Thyroid gland (tissue), 4 donors: Measurements from ENCODE around the gene GRM8. TPM values are rescaled to one million over a fixed set of nuclear protein-coding genes. Genes with fewer than 3 reads are reported as not detected.

Experiments used
- DNase-seq, 2 donors: peaks; one replicate each; pipeline ENCODE4 v3.0.0-alpha.2; 2019
- H3K27ac ChIP-seq, 3 donors: fragments of 200-600 bp; sonication (generic); 1 replicate in 2 of 3; 2 replicates in 1 of 3; pipeline ENCODE4 v1.5.1; 2016 to 2019; ENCODE audit warnings: mild to moderate bottlenecking in 1 of 3, moderate library complexity in 1 of 3
- H3K27me3 ChIP-seq: fragments of 200-600 bp; sonication (generic); one replicate; pipeline ENCODE4 v1.5.1; 2019
- H3K36me3 ChIP-seq, 2 donors: fragments of 200-600 bp; sonication (generic); one replicate each; pipeline ENCODE4 v1.5.1; 2016 to 2019
- H3K4me1 ChIP-seq, 2 donors: fragments of 200-600 bp; sonication (generic); one replicate each; pipeline ENCODE4 v1.5.1; 2017 to 2019
- H3K4me3 ChIP-seq, 3 donors: fragments of 200-600 bp; sonication (generic); replicated peaks in 1 of 3; 1 replicate in 2 of 3; 2 replicates in 1 of 3; pipeline ENCODE4 v1.5.1; 2016; ENCODE audit warnings: mild to moderate bottlenecking in 1 of 3
- H3K9me3 ChIP-seq: fragments of 200-600 bp; sonication (generic); one replicate; pipeline ENCODE4 v1.5.1; 2017
- CTCF ChIP-seq, 6 experiments: fragments of 200-600 bp in 3 of 6; fragments of 450-650 bp in 3 of 6; sonication (generic) in 3 of 6; IDR thresholded peaks; one replicate each; pipeline ENCODE4 v1.5.1; 2016 to 2019; ENCODE audit warnings: antibody characterized with exemption in 6 of 6, mild to moderate bottlenecking in 2 of 6, inconsistent platforms in 1 of 6, moderate library complexity in 1 of 6
- POLR2A ChIP-seq, 2 donors: fragments of 450-650 bp; IDR thresholded peaks; one replicate each; pipeline ENCODE4 v1.6.1; 2017; ENCODE audit warnings: antibody characterized with exemption in 2 of 2, mild to moderate bottlenecking in 2 of 2, moderate library complexity in 1 of 2
- WGBS, 2 donors: methylation state at CpG; one replicate each; pipeline ENCODE4 v1.1.5; 2017; 5-methylcytosine and 5-hydroxymethylcytosine counted together
- intact Hi-C: fragments of 100-400 bp; cut with DNase I; formaldehyde crosslinking; loops from one replicate; pipeline ENCODE4 v1.15.1; 2023
- total RNA-seq, 4 donors: library from RNA; depleted of rRNA; stranded (reverse); fragments of >200 nt; gene quantifications; one replicate each; pipeline ENCODE4 v1.2.3, GENCODE V29; 2016

The GRM8 gene
- total RNA-seq, 4 donors from 2014 or later: 0.54 to 9.5 (median 4.8) TPM

GRCh38 chr7:126442908-126443307, 809.8 kb downstream of the GRM8 start:
- 88 to 92% methylated on average over 3 of the region's 3 CpGs for WGBS, 2 donors
- no peaks in the 10 kb centered on the region for H3K9me3 ChIP-seq

GRCh38 chr7:126441745-126442144, 811.0 kb downstream of the GRM8 start:
- Histone ChIP-seq H3K36me3 (no peaks in the 10 kb centered on the region), H3K9me3 (no peaks in the 10 kb centered on the region), H3K27me3 (no peaks in the 10 kb centered on the region), H3K4me3 (no peak overlapping the region), H3K4me1 (no peaks in the 10 kb centered on the region), H3K27ac (no peak overlapping the region)
- WGBS, 2 donors: 85% methylated on average over 2 of the region's 2 CpGs
- no peak for DNase-seq
- TF ChIP-seq CTCF (IDR thresholded peaks at IDR 0.05): no peak
- TF ChIP-seq POLR2A (IDR thresholded peaks at IDR 0.05): no peak
- intact Hi-C loops: no loop called here

More at GRCh38 chr7:126442908-126443307, 809.8 kb downstream of the GRM8 start:
- no peak for TF ChIP-seq CTCF (IDR thresholded peaks at IDR 0.05)
- no peak for TF ChIP-seq POLR2A (IDR thresholded peaks at IDR 0.05)
- no peak overlapping the region for H3K27ac ChIP-seq
- H3K27me3 ChIP-seq: no peaks in the 10 kb centered on the region
- no peak for DNase-seq
- H3K4me3 ChIP-seq: no peak overlapping the region
- H3K4me1 ChIP-seq: no peaks in the 10 kb centered on the region
- H3K36me3 ChIP-seq: no peaks in the 10 kb centered on the region
- intact Hi-C loops: no loop called here

GRCh38 chr7:126440542-126440941, 812.2 kb downstream of the GRM8 start:
- Histone ChIP-seq H3K9me3 (no peaks in the 10 kb centered on the region), H3K27ac (no peak overlapping the region), H3K27me3 (no peaks in the 10 kb centered on the region), H3K4me3 (no peak overlapping the region), H3K4me1 (no peaks in the 10 kb centered on the region), H3K36me3 (no peaks in the 10 kb centered on the region)
- intact Hi-C loops: no loop called here
- 64 to 95% methylated on average over 2 of the region's 2 CpGs for WGBS, 2 donors
- DNase-seq: no peak
- TF ChIP-seq CTCF (IDR thresholded peaks at IDR 0.05): no peak
- no peak for TF ChIP-seq POLR2A (IDR thresholded peaks at IDR 0.05)

GRCh38 chr7:126436213-126436868, 816.4 kb downstream of the GRM8 start:
- WGBS, 2 donors: 80 to 86% methylated on average over 2 of the region's 2 CpGs
- Histone ChIP-seq H3K4me1 (no peaks in the 10 kb centered on the region), H3K4me3 (no peak overlapping the region), H3K36me3 (no peaks in the 10 kb centered on the region), H3K9me3 (no peaks in the 10 kb centered on the region), H3K27me3 (no peaks in the 10 kb centered on the region), H3K27ac (no peak overlapping the region)
- intact Hi-C loops: no loop called here
- TF ChIP-seq POLR2A (IDR thresholded peaks at IDR 0.05): no peak
- TF ChIP-seq CTCF (IDR thresholded peaks at IDR 0.05): no peak
- no peak for DNase-seq

GRCh38 chr7:126426652-126427051, 826.1 kb downstream of the GRM8 start:
- Histone ChIP-seq H3K27ac (no peak overlapping the region), H3K27me3 (no peaks in the 10 kb centered on the region), H3K4me1 (no peaks in the 10 kb centered on the region), H3K4me3 (no peak overlapping the region), H3K36me3 (no peaks in the 10 kb centered on the region), H3K9me3 (no peaks in the 10 kb centered on the region)
- WGBS, 2 donors: 100% methylated on average over 1 of the region's 1 CpG
- no peak for TF ChIP-seq POLR2A (IDR thresholded peaks at IDR 0.05)
- no peak for TF ChIP-seq CTCF (IDR thresholded peaks at IDR 0.05)
- intact Hi-C loops: no loop called here
- no peak for DNase-seq
